ENCODE measurements around the gene DESI1.
"Not testable (repeated sequence)": the region's sequence is repeated elsewhere in the genome, so short reads cannot be mapped to it uniquely, and the experiment has no call there.

Gene DESI1

DNA sequence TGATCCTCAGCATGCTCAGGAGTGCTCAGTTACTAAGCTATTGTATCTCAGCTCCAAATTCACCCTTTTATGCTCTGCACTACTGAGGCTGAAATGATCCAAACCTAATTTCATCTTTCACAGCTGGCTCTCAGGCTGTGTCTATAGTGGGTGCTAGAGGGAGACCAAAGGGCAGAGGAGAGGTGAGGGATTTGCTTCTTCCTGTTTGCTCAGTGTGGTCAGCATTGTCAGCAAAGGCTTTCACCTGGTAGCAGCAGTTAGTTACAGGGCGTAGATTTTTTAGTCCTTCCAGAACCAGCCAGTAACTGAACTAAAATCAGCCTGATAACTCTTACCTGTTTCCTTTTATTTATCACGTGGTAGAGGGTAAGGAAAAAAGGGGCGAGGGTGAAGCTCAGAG lies 33.5 kb upstream of the DESI1 start:
- Histone ChIP-seq H3K36me3 (ENCODE audit: control insufficient read depth, insufficient read depth, low read length) (peaks cover 67% of the 10 kb centered on the region), H3K27me3 (ENCODE audit: control insufficient read depth, insufficient read depth, low read length) (no peaks in the 10 kb centered on the region), H3K9me3 (ENCODE audit: control insufficient read depth, insufficient read depth, low read length) (no peaks in the 10 kb centered on the region), H3K4me3 (ENCODE audit: low read depth, low read length) (no peak overlapping the region), H3K9ac (ENCODE audit: low read depth, low read length) (no peak overlapping the region), H3K4me1 (ENCODE audit: control insufficient read depth, insufficient read depth, low read length) (no peaks in the 10 kb centered on the region)

DNA sequence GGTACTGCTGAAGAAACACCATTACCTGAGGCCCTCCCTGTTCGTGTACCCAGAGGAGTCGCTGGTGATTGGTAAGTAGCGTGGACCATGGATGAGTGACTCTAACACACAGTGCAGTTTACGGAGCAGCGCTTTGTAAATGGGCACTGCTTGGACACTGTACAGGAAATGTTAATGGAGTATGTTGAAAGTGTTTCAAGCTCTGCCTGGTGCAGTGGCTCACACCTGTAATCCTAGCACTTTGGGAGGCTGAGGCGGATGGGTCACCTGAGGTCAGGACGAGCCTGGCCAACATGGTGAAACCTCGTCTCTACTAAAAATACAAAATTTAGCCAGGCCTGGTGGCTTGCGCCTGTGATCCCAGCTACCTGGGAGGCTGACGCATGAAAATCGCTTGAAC lies 30.0 kb upstream of the DESI1 start:
- no peak overlapping the region for H3K9ac ChIP-seq (ENCODE audit: low read depth, low read length)
- H3K36me3 ChIP-seq (ENCODE audit: control insufficient read depth, insufficient read depth, low read length): peaks cover 47% of the 10 kb centered on the region

DNA sequence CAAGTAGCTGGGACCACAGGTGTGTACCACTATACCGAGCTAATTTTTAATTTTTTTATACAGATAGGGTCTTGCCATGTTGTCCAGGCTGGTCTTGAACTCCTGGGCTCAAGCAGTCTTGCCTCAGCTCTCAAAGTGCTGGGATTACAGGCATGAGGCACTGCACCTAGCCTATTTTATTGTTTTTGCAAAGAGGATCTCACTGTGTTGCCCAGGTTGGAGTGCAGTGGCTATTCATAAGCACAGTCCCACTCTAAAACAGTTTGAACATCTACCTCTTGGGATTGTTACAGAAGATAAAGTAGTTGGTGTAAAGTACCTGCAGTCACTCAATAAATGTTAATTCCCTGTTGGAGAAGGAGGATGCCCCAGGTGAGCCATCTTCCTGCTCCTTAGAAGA lies 29.4 kb upstream of the DESI1 start:
- Histone ChIP-seq H3K4me3 (ENCODE audit: low read depth, low read length) (no peak overlapping the region), H3K9me3 (ENCODE audit: control insufficient read depth, insufficient read depth, low read length) (no peaks in the 10 kb centered on the region), H3K27me3 (ENCODE audit: control insufficient read depth, insufficient read depth, low read length) (no peaks in the 10 kb centered on the region), H3K36me3 (ENCODE audit: control insufficient read depth, insufficient read depth, low read length) (peaks cover 47% of the 10 kb centered on the region), H3K4me1 (ENCODE audit: control insufficient read depth, insufficient read depth, low read length) (no peaks in the 10 kb centered on the region), H3K9ac (ENCODE audit: low read depth, low read length) (no peak overlapping the region)

More for the DNA sequence above, 30.0 kb upstream of the DESI1 start:
- Histone ChIP-seq H3K9me3 (ENCODE audit: control insufficient read depth, insufficient read depth, low read length) (no peaks in the 10 kb centered on the region), H3K4me3 (ENCODE audit: low read depth, low read length) (no peak overlapping the region), H3K4me1 (ENCODE audit: control insufficient read depth, insufficient read depth, low read length) (no peaks in the 10 kb centered on the region), H3K27me3 (ENCODE audit: control insufficient read depth, insufficient read depth, low read length) (no peaks in the 10 kb centered on the region)

DNA sequence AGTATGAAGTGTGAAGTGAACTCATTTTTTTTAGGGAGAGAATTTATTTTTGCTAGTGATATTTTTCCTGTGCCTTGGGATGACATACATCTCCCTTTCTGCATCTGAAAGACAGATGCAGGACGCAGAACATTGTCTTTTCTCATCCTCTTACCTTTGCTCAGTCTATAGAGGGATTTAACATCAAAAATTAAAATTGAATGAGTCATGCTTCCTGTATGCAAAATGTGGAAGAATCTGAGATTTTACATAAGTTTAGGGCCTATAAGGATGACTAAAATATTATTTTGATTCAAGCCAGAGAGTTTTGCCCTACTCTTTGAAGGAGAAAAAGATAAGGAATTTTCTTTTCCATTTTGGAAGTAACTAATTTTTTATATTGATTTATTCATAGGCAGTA lies 27.6 kb upstream of the DESI1 start:
- H3K27me3 ChIP-seq (ENCODE audit: control insufficient read depth, insufficient read depth, low read length): no peaks in the 10 kb centered on the region
- no peak overlapping the region for H3K9ac ChIP-seq (ENCODE audit: low read depth, low read length)
- no peaks in the 10 kb centered on the region for H3K4me1 ChIP-seq (ENCODE audit: control insufficient read depth, insufficient read depth, low read length)
- no peaks in the 10 kb centered on the region for H3K9me3 ChIP-seq (ENCODE audit: control insufficient read depth, insufficient read depth, low read length)
- H3K36me3 ChIP-seq (ENCODE audit: control insufficient read depth, insufficient read depth, low read length): peaks cover 30% of the 10 kb centered on the region
- no peak overlapping the region for H3K4me3 ChIP-seq (ENCODE audit: low read depth, low read length)

DNA sequence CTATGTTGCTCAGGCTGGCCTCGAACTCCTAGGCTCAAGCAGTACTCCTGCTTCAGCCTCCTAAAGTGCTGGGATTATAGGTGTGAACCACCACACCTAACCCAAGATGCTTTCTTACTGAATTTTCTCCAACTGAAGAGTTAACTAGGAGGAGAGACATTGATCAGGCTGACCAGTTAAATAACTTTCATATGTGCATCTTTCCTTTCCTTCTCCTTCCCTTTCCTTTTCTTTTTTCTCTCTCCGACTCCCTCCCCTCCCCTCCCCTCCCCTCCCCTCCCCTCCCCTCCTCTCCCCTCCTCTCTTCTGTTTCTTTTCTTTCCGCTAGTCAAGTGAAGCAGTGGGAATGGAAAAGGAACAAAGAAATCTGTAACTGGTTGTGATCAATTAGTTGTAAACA lies 26.9 kb upstream of the DESI1 start:
- Histone ChIP-seq H3K9ac (ENCODE audit: low read depth, low read length) (no peak overlapping the region), H3K36me3 (ENCODE audit: control insufficient read depth, insufficient read depth, low read length) (peaks cover 27% of the 10 kb centered on the region)

DNA sequence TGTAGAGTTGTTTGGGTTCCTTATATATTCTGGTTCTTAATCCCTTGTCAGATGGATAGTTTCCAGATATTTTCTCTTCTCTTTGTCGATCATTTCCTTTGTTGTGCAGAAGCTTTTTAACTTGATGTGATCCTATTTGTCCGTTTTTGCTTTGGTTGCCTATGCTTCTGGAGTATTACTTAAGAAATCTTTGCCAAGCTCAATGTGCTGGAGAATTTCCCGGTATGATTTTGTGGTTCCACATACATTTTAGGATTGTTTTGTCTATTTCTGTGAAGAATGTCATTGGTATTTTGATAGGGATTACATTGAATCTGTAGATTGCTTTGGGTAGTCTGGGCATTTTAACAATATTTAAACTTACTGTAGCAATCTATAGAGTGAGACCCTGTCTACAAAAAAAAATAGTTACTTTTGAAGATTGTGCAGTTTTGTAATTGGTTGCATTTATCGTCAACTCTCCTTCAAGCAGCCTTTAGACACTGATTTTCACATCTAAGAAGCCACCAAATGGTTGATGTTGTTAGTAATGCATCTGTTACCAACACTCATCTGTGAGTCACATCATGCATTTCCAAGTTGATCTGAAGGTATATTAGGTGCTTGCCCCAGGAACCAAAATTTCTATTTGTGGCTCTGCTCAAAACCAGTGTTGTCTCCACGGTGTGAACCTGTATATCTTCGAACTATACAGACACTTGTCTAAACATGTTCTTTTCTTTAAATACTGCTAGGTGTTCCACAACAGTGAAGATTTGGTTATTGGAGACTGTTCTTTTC lies 21.7 kb upstream of the DESI1 start:
- Histone ChIP-seq H3K9me3 (ENCODE audit: control insufficient read depth, insufficient read depth, low read length) (no peaks in the 10 kb centered on the region), H3K9ac (ENCODE audit: low read depth, low read length) (no peak overlapping the region), H3K27me3 (ENCODE audit: control insufficient read depth, insufficient read depth, low read length) (no peaks in the 10 kb centered on the region), H3K4me1 (ENCODE audit: control insufficient read depth, insufficient read depth, low read length) (no peaks in the 10 kb centered on the region), H3K4me3 (ENCODE audit: low read depth, low read length) (no peak overlapping the region), H3K36me3 (ENCODE audit: control insufficient read depth, insufficient read depth, low read length) (peaks cover 40% of the 10 kb centered on the region)

More for the DNA sequence above, 26.9 kb upstream of the DESI1 start:
- H3K4me3 ChIP-seq (ENCODE audit: low read depth, low read length): no peak overlapping the region
- no peaks in the 10 kb centered on the region for H3K4me1 ChIP-seq (ENCODE audit: control insufficient read depth, insufficient read depth, low read length)
- H3K9me3 ChIP-seq (ENCODE audit: control insufficient read depth, insufficient read depth, low read length): no peaks in the 10 kb centered on the region
- H3K27me3 ChIP-seq (ENCODE audit: control insufficient read depth, insufficient read depth, low read length): no peaks in the 10 kb centered on the region

DNA sequence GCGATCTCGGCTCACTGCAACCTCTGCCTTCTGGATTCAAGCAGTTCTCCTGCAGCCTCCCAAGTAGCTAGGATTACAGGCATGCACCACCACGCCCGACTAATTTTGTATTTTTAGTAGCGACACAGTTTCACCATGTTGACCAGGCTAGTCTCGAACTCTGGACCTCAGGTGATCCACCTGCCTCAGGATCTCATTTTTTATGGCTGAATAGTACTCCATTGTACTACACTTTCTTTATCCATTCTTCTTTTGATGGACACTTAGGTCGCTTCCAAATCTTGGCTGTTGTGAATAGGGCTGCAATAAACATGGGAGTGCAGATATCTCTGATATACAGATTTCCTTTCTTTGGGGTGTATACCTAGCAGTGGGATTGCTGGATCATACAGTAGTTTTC lies 21.0 kb upstream of the DESI1 start:
- no peak overlapping the region for H3K9ac ChIP-seq (ENCODE audit: low read depth, low read length)
- H3K36me3 ChIP-seq (ENCODE audit: control insufficient read depth, insufficient read depth, low read length): peaks cover 43% of the 10 kb centered on the region
- no peak overlapping the region for H3K4me3 ChIP-seq (ENCODE audit: low read depth, low read length)
- no peaks in the 10 kb centered on the region for H3K27me3 ChIP-seq (ENCODE audit: control insufficient read depth, insufficient read depth, low read length)
- H3K4me1 ChIP-seq (ENCODE audit: control insufficient read depth, insufficient read depth, low read length): no peaks in the 10 kb centered on the region
- H3K9me3 ChIP-seq (ENCODE audit: control insufficient read depth, insufficient read depth, low read length): no peaks in the 10 kb centered on the region

DNA sequence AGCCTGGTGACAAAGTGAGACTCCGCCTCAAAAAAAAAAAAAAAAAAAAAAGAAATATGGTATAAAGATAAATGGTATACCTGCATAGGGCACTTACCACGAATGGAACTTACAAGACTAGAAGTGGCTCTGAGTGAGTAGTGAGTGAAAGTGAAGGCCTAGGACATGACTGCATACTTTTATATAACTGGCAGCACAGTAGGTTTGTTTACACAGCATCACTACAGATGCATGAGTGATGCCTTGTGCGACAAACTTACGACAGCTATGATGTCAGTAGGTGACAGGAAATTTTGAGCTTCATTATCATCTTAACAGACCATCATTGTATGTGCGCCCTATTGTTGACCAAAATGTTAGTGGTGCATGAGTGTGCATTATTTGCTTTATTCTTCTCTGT lies 17.9 kb upstream of the DESI1 start:
- H3K9me3 ChIP-seq (ENCODE audit: control insufficient read depth, insufficient read depth, low read length): no peaks in the 10 kb centered on the region
- peaks cover 50% of the 10 kb centered on the region for H3K36me3 ChIP-seq (ENCODE audit: control insufficient read depth, insufficient read depth, low read length)
- no peaks in the 10 kb centered on the region for H3K27me3 ChIP-seq (ENCODE audit: control insufficient read depth, insufficient read depth, low read length)
- H3K4me1 ChIP-seq (ENCODE audit: control insufficient read depth, insufficient read depth, low read length): no peaks in the 10 kb centered on the region
- no peak overlapping the region for H3K4me3 ChIP-seq (ENCODE audit: low read depth, low read length)
- no peak overlapping the region for H3K9ac ChIP-seq (ENCODE audit: low read depth, low read length)

DNA sequence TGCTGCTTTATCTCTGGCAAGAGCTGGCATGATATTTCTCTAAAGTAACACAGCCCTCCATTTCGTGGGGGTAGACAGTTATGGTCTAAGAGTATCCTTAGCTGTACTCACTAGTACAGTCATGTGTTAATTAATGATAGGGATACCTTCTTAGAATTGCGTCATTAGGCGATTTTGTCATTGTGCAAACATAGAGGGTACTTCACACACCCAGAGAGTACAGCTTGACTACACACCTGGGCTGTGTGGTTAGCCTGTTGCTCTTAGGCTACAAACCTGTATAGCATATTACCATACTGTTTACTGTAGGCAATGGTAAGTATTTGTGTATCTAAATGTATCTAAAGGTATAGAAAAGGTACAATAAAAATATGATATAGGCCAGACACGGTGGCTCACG lies 17.3 kb upstream of the DESI1 start:
- Histone ChIP-seq H3K36me3 (ENCODE audit: control insufficient read depth, insufficient read depth, low read length) (peaks cover 52% of the 10 kb centered on the region), H3K4me1 (ENCODE audit: control insufficient read depth, insufficient read depth, low read length) (no peaks in the 10 kb centered on the region), H3K4me3 (ENCODE audit: low read depth, low read length) (no peak overlapping the region), H3K27me3 (ENCODE audit: control insufficient read depth, insufficient read depth, low read length) (no peaks in the 10 kb centered on the region), H3K9ac (ENCODE audit: low read depth, low read length) (no peak overlapping the region), H3K9me3 (ENCODE audit: control insufficient read depth, insufficient read depth, low read length) (no peaks in the 10 kb centered on the region)

DNA sequence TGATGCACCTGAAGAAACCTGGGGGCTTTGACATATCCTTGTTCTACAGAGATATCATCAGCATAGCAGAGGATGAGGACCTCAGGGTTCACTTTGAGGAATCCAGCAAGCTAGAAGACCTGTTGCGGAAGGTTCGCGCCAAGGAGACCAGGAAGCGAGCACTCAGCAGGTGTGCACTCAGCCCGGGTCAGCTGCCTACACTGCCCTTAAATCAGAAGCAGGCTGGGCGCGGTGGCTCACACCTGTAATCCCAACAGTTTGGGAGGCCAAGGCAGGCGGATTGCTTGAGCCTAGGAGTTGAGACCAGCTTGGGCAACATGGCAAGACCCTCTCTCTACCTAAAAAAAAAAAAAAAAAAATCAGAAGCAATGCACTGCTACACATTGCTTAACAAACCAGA lies 16.8 kb upstream of the DESI1 start:
- not testable (repeated sequence) for H3K4me3 ChIP-seq (ENCODE audit: low read depth, low read length); H3K4me1 ChIP-seq (ENCODE audit: control insufficient read depth, insufficient read depth, low read length); H3K9ac ChIP-seq (ENCODE audit: low read depth, low read length); H3K27me3 ChIP-seq (ENCODE audit: control insufficient read depth, insufficient read depth, low read length); H3K9me3 ChIP-seq (ENCODE audit: control insufficient read depth, insufficient read depth, low read length)
- peaks cover 49% of the 10 kb centered on the region for H3K36me3 ChIP-seq (ENCODE audit: control insufficient read depth, insufficient read depth, low read length)

DNA sequence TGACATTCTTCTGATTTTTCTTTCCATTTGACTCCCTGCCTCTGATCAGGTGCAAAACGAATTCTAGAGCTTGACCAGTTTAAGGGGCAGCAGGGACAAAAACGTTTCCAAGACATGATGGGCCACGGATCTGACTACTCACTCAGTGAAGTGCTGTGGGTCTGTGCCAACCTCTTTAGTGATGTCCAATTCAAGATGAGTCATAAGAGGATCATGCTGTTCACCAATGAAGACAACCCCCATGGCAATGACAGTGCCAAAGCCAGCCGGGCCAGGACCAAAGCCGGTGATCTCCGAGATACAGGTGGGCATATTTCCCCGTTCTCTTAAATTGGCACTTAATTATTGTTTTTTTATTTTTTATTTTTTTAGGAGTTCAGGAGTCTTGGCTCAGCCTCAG lies 15.6 kb upstream of the DESI1 start:
- Histone ChIP-seq H3K9ac (ENCODE audit: low read depth, low read length) (no peak overlapping the region), H3K4me1 (ENCODE audit: control insufficient read depth, insufficient read depth, low read length) (no peaks in the 10 kb centered on the region), H3K4me3 (ENCODE audit: low read depth, low read length) (no peak overlapping the region), H3K9me3 (ENCODE audit: control insufficient read depth, insufficient read depth, low read length) (no peaks in the 10 kb centered on the region), H3K36me3 (ENCODE audit: control insufficient read depth, insufficient read depth, low read length) (peaks cover 41% of the 10 kb centered on the region), H3K27me3 (ENCODE audit: control insufficient read depth, insufficient read depth, low read length) (no peaks in the 10 kb centered on the region)

DNA sequence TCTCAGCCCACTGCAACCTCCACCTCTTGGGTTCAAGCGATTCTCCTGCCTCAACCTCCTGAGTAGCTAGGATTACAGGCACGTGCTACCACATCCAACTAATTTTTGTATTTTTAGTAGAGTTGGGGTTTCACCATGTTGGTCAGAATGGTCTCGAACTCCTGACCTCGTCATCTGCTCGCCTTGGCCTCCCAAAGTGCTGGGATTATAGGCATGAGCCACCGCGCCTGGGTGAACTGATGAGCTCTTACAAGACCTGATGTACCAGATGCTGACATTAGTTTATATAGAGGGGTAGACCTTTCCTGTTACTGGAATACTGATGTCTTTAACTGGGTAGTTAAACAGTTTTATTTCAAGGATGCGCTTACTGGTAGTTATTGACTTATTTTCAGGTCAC lies 13.8 kb upstream of the DESI1 start:
- H3K27me3 ChIP-seq (ENCODE audit: control insufficient read depth, insufficient read depth, low read length); H3K9ac ChIP-seq (ENCODE audit: low read depth, low read length); H3K9me3 ChIP-seq (ENCODE audit: control insufficient read depth, insufficient read depth, low read length); H3K4me1 ChIP-seq (ENCODE audit: control insufficient read depth, insufficient read depth, low read length); H3K4me3 ChIP-seq (ENCODE audit: low read depth, low read length): not testable (repeated sequence)
- peaks cover 40% of the 10 kb centered on the region for H3K36me3 ChIP-seq (ENCODE audit: control insufficient read depth, insufficient read depth, low read length)
